GM12891 (cell line): ENCODE results near the gene PTP4A1.
"Not testable (repeated sequence)": the region's sequence is repeated elsewhere in the genome, so short reads cannot be mapped to it uniquely, and the experiment has no call there.

Experiments used
- DNase-seq: peaks from one replicate; pipeline ENCODE4 v3.0.0; 2011; ENCODE audit warnings: low spot score; ENCODE audit not compliant: insufficient read length
- FAIRE-seq: peaks from 2 replicates; lab custom pipeline; 2011; peaks lifted over from hg19 to GRCh38; lab: Jason Lieb, UNC
- PAX5 ChIP-seq: IDR thresholded peaks from 2 replicates; pipeline ENCODE4 v1.6.1; 2011; ENCODE audit warnings: low read length, moderate library complexity, mild to moderate bottlenecking; ENCODE audit not compliant: insufficient read depth, severe bottlenecking
- POLR2A ChIP-seq: IDR thresholded peaks from 2 replicates; pipeline ENCODE4 v1.6.1; 2011; ENCODE audit warnings: low read depth, low read length, control low read depth
- POLR2AphosphoS5 ChIP-seq: IDR thresholded peaks from 2 replicates; pipeline ENCODE4 v1.6.1; 2011; ENCODE audit warnings: low read depth, low read length, control low read depth
- POU2F2 ChIP-seq: IDR thresholded peaks from 2 replicates; pipeline ENCODE4 v1.6.1; 2011; ENCODE audit warnings: low read depth, mild to moderate bottlenecking, control low read depth, low read length, moderate library complexity
- SPI1 ChIP-seq: IDR thresholded peaks from 2 replicates; pipeline ENCODE4 v1.6.1; 2011; ENCODE audit warnings: low read depth, low read length, control low read depth
- TAF1 ChIP-seq: IDR thresholded peaks from 2 replicates; pipeline ENCODE4 v1.6.1; 2011; ENCODE audit warnings: low read depth, low read length, control low read depth

Gene PTP4A1

GRCh38 chr6:63578757-63579156 lies 6.5 kb downstream of the PTP4A1 start:
- no peak for FAIRE-seq

GRCh38 chr6:63579937-63580703 lies 7.8 kb downstream of the PTP4A1 start:
- TF ChIP-seq POLR2AphosphoS5 (no peak), POLR2A (no peak; the same call in 1 of the 2 replicates), SPI1 (no peak), POU2F2 (no peak), PAX5 (no peak), TAF1 (no peak)
- FAIRE-seq = no peak
- DNase-seq = no peak

More at GRCh38 chr6:63578757-63579156, 6.5 kb downstream of the PTP4A1 start:
- no peak for DNase-seq
- TF ChIP-seq PAX5 (no peak), POLR2AphosphoS5 (no peak), POLR2A (no peak), TAF1 (no peak), POU2F2 (no peak), SPI1 (no peak)

- TF ChIP-seq TAF1 (no peak), SPI1 (no peak), POU2F2 (no peak), PAX5 (no peak)
- no peak for DNase-seq
- no peak for FAIRE-seq
These were observed 8.4 kb downstream of the PTP4A1 start for GRCh38 chr6:63580704-63580961.

- TF ChIP-seq TAF1 (no peak), POU2F2 (no peak), POLR2AphosphoS5 (no peak), PAX5 (no peak), POLR2A (no peak), SPI1 (no peak)
- no peak for FAIRE-seq
- no peak for DNase-seq
These were observed 9.2 kb downstream of the PTP4A1 start for GRCh38 chr6:63581355-63582013.

- TF ChIP-seq POLR2A (peak; percentile 48), POLR2AphosphoS5 (peak; percentile 80), POU2F2 (no peak)
- DNase-seq = no peak
- no peak for FAIRE-seq
These were observed 10.4 kb downstream of the PTP4A1 start for GRCh38 chr6:63582579-63583231.

- DNase-seq (no peak), FAIRE-seq (no peak)
- TF ChIP-seq TAF1 (no peak), POU2F2 (no peak), PAX5 (no peak), POLR2AphosphoS5 (no peak), SPI1 (no peak), POLR2A (no peak)
These were observed 11.8 kb downstream of the PTP4A1 start for GRCh38 chr6:63584125-63584514.

- FAIRE-seq (no peak), DNase-seq (no peak)
- TF ChIP-seq SPI1 (no peak), TAF1 (no peak), PAX5 (no peak), POU2F2 (no peak), POLR2AphosphoS5 (no peak), POLR2A (no peak)
These were observed 12.3 kb downstream of the PTP4A1 start for GRCh38 chr6:63584566-63584965.

- not testable (repeated sequence) for FAIRE-seq, DNase-seq
These were observed 13.4 kb downstream of the PTP4A1 start for GRCh38 chr6:63585652-63586051.

- FAIRE-seq (no peak), DNase-seq (no peak)
- TF ChIP-seq POLR2AphosphoS5 (no peak), POLR2A (no peak), SPI1 (no peak), POU2F2 (no peak), TAF1 (no peak), PAX5 (no peak)
These were observed 17.7 kb downstream of the PTP4A1 start for GRCh38 chr6:63589952-63590411.

GRCh38 chr6:63592886-63593285 lies 20.6 kb downstream of the PTP4A1 start:
- FAIRE-seq (no peak), DNase-seq (no peak)
- TF ChIP-seq POU2F2 (no peak), PAX5 (no peak), POLR2A (no peak), SPI1 (no peak), POLR2AphosphoS5 (no peak), TAF1 (no peak)
